VCaP (cell line): Measurements from ENCODE around the gene MAP3K20.
"Not testable (repeated sequence)": the region's sequence is repeated elsewhere in the genome, so short reads cannot be mapped to it uniquely, and the experiment has no call there.

Source experiments
- H3K27ac ChIP-seq: fragments of 450-650 bp; 2 replicates; pipeline ENCODE4 v1.5.1; 2017
- TF ChIP-seq, protein P1 (sequence below): fragments of 450-650 bp; conservative IDR thresholded peaks from 2 replicates; pipeline ENCODE4 v1.5.1; 2017; ENCODE audit warnings: mild to moderate bottlenecking, moderate library complexity

Gene MAP3K20

DNA sequence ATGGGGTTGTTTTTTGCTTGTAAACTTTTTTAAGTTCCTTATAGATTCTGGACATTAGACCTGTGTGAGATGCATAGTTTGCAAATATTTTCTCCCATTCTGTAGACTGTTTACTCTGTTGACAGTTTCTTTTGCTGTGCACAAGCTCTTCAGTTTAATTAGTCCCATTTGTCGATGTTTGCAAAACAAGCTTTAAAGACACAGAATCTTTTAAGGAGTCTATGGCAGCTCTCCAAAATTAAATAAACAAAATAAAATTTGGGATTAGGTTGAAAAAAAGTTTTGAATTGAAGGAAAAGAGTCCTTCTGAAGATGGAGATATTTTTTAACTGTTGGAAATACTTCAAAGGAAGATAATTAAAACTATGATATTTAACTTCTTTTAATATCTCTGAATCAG is 88.8 kb downstream of the MAP3K20 start:
- TF ChIP-seq, protein P1, sequence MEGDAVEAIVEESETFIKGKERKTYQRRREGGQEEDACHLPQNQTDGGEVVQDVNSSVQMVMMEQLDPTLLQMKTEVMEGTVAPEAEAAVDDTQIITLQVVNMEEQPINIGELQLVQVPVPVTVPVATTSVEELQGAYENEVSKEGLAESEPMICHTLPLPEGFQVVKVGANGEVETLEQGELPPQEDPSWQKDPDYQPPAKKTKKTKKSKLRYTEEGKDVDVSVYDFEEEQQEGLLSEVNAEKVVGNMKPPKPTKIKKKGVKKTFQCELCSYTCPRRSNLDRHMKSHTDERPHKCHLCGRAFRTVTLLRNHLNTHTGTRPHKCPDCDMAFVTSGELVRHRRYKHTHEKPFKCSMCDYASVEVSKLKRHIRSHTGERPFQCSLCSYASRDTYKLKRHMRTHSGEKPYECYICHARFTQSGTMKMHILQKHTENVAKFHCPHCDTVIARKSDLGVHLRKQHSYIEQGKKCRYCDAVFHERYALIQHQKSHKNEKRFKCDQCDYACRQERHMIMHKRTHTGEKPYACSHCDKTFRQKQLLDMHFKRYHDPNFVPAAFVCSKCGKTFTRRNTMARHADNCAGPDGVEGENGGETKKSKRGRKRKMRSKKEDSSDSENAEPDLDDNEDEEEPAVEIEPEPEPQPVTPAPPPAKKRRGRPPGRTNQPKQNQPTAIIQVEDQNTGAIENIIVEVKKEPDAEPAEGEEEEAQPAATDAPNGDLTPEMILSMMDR: no peak
- peak overlapping the region; percentile 65 for H3K27ac ChIP-seq

DNA sequence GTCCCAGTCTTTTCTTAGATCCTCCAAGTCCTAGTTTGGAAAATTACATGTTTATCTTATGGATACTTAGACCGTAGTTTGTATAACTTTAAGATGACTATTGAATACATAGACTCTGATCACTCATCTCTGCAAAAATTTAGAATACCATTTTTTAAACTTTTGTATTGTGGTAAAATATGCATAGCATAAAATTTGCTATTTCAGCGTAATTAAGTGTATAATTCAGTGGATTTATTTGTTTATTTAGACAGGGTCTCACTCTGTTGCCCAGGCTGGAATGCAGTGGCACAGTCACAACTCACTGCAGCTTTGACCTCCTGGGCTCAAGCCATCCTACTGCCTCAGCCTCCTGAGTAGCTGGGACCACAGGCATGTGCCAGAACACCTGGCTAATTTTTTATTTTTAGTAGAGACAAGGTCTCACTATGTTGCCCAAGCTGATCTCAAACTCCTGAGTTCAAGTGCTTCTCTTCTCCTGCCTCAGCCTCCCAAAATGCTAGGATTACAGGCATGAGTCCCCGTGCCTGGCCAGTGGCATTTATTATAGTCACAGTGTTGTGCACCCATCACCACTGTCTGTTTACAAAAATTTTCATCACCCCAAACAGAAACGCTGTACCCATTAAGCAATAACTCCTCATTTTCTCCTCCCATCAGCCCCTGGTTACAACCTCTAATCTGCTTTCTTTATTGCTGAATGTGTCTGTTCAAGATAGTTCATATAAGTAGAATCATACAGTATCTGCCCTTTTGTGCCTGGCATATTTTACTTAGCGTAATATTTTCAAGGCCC is 90.0 kb downstream of the MAP3K20 start:
- peak overlapping the region; percentile 65 for H3K27ac ChIP-seq
- TF ChIP-seq, protein P1: no peak

DNA sequence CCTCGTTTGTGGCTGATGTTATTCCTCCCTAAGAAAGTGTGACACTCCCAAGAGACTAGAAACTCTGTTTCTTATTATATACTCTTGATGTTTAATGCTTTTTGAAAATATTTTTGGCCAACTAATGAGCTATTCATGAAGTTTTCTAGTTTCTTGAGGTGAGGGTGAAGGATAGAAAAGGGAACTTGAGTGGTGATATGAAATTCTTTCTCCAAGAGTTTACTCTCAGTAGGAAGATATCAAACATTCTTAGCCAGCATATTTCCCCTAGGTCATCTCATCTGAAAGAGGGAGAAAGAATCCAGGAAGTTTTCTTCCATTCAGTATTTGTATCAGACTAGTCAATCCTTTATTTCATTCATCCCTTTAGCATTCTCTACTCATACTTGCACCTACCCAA is 95.7 kb downstream of the MAP3K20 start:
- H3K27ac ChIP-seq: no peak overlapping the region
- TF ChIP-seq, protein P1: no peak

DNA sequence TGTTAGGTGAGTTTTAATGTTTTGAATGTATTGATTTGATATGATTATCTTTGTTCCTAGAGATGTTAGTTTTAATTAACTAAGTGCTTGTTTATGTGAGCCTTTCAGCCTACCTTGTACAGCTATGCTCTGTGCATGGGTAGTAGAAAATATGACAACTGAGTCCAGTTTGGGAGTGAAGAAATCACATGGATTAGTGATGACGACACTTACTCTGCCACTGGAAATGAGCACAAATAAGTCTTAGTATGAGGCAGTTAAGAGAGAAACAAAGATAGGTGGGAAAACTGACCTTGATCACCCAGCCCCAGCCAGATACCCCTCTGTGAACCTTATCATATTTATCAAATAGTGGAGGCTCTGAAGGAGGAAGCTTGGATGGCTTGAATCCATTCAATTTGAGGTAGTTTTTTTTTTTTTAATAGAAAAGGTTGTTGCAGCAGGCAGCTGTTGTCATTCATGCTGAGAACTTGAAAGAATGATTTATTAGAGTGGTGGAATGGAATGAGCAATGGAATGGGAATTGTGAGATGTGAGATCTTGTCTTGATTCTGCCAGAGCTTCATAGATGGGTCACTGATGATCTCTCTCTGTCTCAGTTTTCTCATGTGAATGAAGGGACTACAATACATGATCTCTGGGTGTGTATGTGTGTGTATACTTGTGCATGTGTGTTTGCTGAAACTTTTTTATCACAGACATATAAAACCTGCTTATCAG is 96.4 kb downstream of the MAP3K20 start:
- H3K27ac ChIP-seq: peak overlapping the region; percentile 32; the same call in 1 of the 2 replicates
- TF ChIP-seq, protein P1: no peak

DNA sequence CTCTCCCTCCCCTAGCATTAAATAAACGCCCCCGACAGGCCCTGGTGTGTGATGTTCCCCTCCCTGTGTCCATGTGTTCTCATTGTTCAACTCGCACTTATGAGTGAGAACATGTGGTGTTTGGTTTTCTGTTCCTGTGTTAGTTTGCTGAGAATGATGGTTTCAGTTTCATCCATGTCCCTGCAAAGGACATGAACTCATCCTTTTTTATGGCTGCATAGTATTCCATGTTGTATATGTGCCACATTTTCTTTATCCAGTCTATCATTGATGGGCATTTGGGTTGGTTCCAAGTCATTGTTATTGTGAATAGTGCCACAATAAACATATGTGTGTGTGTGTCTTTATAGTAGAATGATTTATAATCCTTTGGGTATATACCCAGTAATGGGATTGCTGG is 98.7 kb downstream of the MAP3K20 start:
- not testable (repeated sequence) for H3K27ac ChIP-seq

DNA sequence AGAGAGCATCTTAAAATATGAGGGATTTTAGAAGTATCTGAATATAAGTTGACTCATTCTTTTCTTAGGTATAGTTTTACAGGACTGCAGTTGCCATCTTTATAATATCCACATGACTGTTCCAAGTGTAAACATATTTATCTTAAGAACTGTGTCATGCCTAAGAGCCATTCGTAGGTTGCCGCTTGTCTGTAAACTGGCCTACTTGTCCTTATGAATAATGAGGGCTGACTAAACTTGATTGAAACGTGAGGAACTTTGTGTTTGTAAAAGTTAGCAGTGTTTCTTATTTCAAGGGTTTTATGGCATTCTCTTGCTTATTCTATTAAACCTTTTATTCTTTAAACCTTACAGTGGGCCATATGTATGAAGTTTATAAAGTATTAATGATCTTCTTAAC is 99.6 kb downstream of the MAP3K20 start:
- TF ChIP-seq, protein P1: no peak
- H3K27ac ChIP-seq: no peak overlapping the region

DNA sequence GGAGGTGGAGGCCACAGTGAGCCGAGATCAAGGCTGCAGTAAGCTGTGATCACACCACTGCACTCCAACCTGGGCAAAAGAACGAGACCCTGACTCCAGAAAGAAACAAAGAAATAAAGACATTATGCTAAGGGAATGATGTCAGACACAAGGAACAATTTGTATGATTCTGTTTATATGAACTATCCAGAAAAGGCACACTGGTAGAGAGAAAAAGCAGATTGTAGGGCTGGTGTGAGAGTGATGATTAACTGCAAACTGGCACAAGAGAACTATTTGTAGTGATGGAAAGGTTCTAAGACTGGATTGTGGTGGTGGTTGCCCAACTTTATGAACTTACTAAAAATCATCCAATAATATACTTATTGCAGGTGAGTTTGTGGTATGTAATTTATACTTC is 106.3 kb downstream of the MAP3K20 start:
- TF ChIP-seq, protein P1: no peak

More for the DNA sequence above, 106.3 kb downstream of the MAP3K20 start:
- no peak overlapping the region for H3K27ac ChIP-seq
